ENCODE results near the gene PJVK. TPM values are rescaled to one million over a fixed set of nuclear protein-coding genes. Genes with fewer than 3 reads are reported as not detected.

PJVK gene
- polyA plus RNA-seq, 1 donor from 2014 or later: 5.5 TPM

DNA sequence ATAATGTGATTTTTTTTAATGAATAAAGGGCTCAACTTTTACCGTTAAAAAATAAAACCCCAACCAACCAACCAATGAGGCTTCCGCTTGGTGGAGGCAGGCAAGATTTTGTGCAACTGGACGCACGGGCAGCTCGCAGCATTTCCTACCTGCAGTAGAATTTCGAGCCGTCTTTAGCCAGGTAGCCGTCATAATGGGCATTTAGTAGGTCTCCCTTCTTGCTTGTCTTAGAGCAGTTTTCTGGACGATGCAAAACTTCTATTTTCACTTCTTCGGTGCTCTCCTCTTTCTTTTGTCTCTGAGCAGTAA is 26.9 kb downstream of the PJVK start:
- H3K9me2 ChIP-seq (ENCODE audit: insufficient read depth, low read length): no peaks in the 10 kb centered on the region
- peaks cover 53% of the 10 kb centered on the region for H3K79me2 ChIP-seq (replicated peaks; ENCODE audit: insufficient read depth, low read length)
- peaks cover 3% of the 10 kb centered on the region for H3F3A ChIP-seq (ENCODE audit: insufficient read depth, low read length, poor library complexity, severe bottlenecking)
- peak overlapping the region; percentile 88 for H3K4me2 ChIP-seq (ENCODE audit: low read length)
- peak overlapping the region; percentile 95 for H3K27ac ChIP-seq (ENCODE audit: low read length)
- H3K9ac ChIP-seq (ENCODE audit: low read length): peak overlapping the region; percentile 84
- H3K4me3 ChIP-seq (ENCODE audit: low read length): peak overlapping the region; percentile 82
- H3K36me3 ChIP-seq (ENCODE audit: insufficient read depth, low read length): no peaks in the 10 kb centered on the region
- peak overlapping the region; percentile 79 for H2AFZ ChIP-seq (ENCODE audit: low read depth, low read length)
- H3K9me3 ChIP-seq (ENCODE audit: low read length): no peaks in the 10 kb centered on the region
- no peaks in the 10 kb centered on the region for H4K20me1 ChIP-seq (ENCODE audit: insufficient read depth)
- H3K27me3 ChIP-seq (ENCODE audit: insufficient read depth, low read depth, low read length): no peaks in the 10 kb centered on the region
- TF ChIP-seq EZH2 (IDR thresholded peaks at IDR 0.05; ENCODE audit: borderline replicate concordance, insufficient read depth, low read length, poor library complexity, severe bottlenecking) (no peak), TAF1 (IDR thresholded peaks at IDR 0.05; ENCODE audit: low read depth) (no peak), EP300 (conservative IDR thresholded peaks at IDR 0.05; ENCODE audit: poor library complexity, severe bottlenecking) (no peak)

DNA sequence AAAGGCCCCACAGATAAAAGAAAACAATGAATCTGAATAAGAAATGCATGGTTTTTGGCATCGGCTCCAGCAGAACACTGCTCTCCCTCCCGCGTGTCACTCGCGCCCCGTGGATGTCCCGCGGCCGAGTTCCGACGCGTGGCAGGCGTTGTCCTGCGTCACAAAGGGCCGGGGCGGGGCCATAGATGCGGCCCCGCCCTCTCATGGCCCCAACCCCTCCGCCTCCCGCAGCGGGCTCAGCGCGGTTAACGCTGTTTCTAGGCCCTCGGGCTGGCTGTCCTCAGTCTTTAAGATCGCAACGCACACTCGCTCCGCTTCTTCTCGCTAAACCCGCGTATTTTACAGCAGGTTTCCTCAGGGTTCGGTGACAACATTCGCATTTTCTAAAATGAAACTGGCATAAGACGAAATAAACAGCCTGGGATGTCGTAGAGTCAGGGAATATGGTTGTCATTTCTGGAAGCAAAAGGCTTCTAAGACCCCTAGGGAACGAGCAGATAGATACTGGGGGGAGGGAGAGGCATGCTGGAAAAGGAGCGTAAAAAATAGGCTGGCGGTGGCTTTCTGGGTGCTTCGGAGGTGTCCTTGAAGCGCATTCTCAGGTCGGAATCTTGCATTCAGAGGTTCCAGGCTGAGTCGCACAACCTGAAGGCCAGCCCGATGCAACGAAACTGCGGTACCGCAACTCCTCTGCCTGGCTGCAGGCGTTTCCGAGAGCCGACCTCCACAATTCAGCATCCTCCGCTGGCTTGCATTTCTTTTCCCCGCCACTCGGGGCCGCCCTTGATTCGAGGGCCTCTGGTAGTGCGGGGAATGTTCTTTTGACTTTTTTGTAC is 27.5 kb downstream of the PJVK start, which contains the start of gene FKBP7:
TSS of gene FKBP7 (minus strand) at position 162 of the 836 bp plus-strand sequence. CDS start at position 61, 101 bp downstream.
- peak within 1 kb of the TSS; percentile 95 for H3K27ac ChIP-seq (ENCODE audit: low read length)

More for the DNA sequence above, 27.5 kb downstream of the PJVK start, which contains the start of gene FKBP7:
- peak within 1 kb of the TSS; percentile 84 for H3K9ac ChIP-seq (ENCODE audit: low read length)
- peak within 1 kb of the TSS; percentile 88 for H3K4me2 ChIP-seq (ENCODE audit: low read length)
- no peaks in the 10 kb centered on the region for H4K20me1 ChIP-seq (ENCODE audit: insufficient read depth)
- no peaks in the 10 kb centered on the region for H3K9me3 ChIP-seq (ENCODE audit: low read length)
- no peaks in the 10 kb centered on the region for H3K27me3 ChIP-seq (ENCODE audit: insufficient read depth, low read depth, low read length)
- H2AFZ ChIP-seq (ENCODE audit: low read depth, low read length): peak within 1 kb of the TSS; percentile 79
- peaks cover 58% of the 10 kb centered on the region for H3K79me2 ChIP-seq (replicated peaks; ENCODE audit: insufficient read depth, low read length)
- H3K36me3 ChIP-seq (ENCODE audit: insufficient read depth, low read length): no peaks in the 10 kb centered on the region
- H3K9me2 ChIP-seq (ENCODE audit: insufficient read depth, low read length): no peaks in the 10 kb centered on the region
- H3F3A ChIP-seq (ENCODE audit: insufficient read depth, low read length, poor library complexity, severe bottlenecking): peaks cover 3% of the 10 kb centered on the region
- TF ChIP-seq SMC3 (conservative IDR thresholded peaks at IDR 0.05; ENCODE audit: poor library complexity) (no peak), TAF1 (IDR thresholded peaks at IDR 0.05; ENCODE audit: low read depth) (peak; percentile 88), MXI1 (conservative IDR thresholded peaks at IDR 0.05; ENCODE audit: poor library complexity, severe bottlenecking) (peak; percentile 88), EZH2 (IDR thresholded peaks at IDR 0.05; ENCODE audit: borderline replicate concordance, insufficient read depth, low read length, poor library complexity, severe bottlenecking) (no peak), POLR2AphosphoS5 (IDR thresholded peaks at IDR 0.05) (peak; percentile 94), EP300 (conservative IDR thresholded peaks at IDR 0.05; ENCODE audit: poor library complexity, severe bottlenecking) (peak; percentile 49), RAD21 (conservative IDR thresholded peaks at IDR 0.05) (peak; percentile 24)
- TF ChIP-seq, protein P1, sequence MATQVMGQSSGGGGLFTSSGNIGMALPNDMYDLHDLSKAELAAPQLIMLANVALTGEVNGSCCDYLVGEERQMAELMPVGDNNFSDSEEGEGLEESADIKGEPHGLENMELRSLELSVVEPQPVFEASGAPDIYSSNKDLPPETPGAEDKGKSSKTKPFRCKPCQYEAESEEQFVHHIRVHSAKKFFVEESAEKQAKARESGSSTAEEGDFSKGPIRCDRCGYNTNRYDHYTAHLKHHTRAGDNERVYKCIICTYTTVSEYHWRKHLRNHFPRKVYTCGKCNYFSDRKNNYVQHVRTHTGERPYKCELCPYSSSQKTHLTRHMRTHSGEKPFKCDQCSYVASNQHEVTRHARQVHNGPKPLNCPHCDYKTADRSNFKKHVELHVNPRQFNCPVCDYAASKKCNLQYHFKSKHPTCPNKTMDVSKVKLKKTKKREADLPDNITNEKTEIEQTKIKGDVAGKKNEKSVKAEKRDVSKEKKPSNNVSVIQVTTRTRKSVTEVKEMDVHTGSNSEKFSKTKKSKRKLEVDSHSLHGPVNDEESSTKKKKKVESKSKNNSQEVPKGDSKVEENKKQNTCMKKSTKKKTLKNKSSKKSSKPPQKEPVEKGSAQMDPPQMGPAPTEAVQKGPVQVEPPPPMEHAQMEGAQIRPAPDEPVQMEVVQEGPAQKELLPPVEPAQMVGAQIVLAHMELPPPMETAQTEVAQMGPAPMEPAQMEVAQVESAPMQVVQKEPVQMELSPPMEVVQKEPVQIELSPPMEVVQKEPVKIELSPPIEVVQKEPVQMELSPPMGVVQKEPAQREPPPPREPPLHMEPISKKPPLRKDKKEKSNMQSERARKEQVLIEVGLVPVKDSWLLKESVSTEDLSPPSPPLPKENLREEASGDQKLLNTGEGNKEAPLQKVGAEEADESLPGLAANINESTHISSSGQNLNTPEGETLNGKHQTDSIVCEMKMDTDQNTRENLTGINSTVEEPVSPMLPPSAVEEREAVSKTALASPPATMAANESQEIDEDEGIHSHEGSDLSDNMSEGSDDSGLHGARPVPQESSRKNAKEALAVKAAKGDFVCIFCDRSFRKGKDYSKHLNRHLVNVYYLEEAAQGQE (IDR thresholded peaks at IDR 0.05; ENCODE audit: borderline replicate concordance): peak; percentile 83
- TF ChIP-seq, protein P2, sequence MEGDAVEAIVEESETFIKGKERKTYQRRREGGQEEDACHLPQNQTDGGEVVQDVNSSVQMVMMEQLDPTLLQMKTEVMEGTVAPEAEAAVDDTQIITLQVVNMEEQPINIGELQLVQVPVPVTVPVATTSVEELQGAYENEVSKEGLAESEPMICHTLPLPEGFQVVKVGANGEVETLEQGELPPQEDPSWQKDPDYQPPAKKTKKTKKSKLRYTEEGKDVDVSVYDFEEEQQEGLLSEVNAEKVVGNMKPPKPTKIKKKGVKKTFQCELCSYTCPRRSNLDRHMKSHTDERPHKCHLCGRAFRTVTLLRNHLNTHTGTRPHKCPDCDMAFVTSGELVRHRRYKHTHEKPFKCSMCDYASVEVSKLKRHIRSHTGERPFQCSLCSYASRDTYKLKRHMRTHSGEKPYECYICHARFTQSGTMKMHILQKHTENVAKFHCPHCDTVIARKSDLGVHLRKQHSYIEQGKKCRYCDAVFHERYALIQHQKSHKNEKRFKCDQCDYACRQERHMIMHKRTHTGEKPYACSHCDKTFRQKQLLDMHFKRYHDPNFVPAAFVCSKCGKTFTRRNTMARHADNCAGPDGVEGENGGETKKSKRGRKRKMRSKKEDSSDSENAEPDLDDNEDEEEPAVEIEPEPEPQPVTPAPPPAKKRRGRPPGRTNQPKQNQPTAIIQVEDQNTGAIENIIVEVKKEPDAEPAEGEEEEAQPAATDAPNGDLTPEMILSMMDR (IDR thresholded peaks at IDR 0.05; ENCODE audit: poor library complexity, severe bottlenecking): peak; percentile 86
- H3K4me3 ChIP-seq (ENCODE audit: low read length): peak within 1 kb of the TSS; percentile 82

Measured in neural cell (in vitro differentiated cells).